HG02763 (cell line): ENCODE data around the gene PROSER2.

Experiments used
- ATAC-seq: cut with Tn5 transposase; IDR thresholded peaks from one replicate; pipeline ENCODE4 v1.9.1; 2021; ENCODE audit warnings: mild to moderate bottlenecking, moderate library complexity; ENCODE audit not compliant: unreplicated experiment

Gene PROSER2

DNA sequence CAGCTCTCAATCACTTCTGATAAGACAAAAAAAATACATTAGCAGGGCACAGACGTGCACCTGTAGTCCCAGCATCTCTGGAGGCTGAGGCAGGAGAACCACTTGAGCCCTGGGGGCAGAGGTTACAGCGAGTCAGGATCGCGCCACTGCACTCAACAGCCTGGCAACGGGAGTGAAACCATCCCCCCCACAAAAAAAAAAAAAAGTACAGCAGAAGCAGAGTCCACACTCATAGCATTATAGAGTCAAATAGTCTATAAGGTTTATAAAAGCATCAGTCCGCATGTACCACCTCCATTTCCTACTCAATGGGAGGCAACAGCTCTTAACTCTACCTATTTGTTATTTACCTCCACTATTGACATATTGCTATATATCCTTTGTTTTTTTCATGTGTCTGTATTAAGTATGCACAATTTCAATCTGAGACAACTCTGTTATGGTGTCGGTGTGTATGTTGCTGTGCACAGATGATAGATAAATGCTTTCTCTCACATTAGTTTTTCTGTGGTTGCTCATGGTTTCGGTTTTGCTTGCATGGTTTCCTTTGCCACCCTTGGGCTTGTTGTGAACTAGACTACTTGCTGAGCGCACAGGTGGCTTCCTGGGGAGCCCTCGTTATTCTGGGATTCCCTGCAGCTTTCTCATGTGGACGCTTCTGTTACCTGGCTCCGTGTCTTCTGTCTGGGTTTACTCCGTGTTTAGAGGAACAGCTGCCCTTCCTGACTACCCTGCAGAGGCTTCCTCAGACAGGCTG lies 40.4 kb downstream of the PROSER2 start:
- ATAC-seq = peak; percentile 86

- ATAC-seq = no peak
Observed at GRCh38 chr10:11864727-11865126, 41.6 kb downstream of the PROSER2 start.

DNA sequence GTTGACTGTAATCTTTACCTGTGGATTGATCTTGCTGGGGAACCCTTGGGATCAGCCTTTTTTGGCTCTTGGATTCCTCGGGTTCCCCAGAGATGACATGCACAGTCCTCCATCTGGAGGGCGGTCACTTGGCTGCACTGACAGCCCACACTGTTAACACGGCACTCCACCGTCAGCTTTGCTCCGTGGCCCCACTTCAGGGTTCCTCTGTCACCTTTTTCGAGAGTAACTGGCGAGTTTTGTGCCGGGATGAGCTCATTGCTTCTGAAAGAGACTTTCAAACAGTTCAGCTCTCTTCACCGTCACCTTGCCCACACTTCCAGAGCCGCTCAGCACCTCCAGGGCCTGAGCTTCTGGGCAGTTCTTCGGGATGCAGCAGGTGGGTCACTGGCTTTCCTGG lies 42.4 kb downstream of the PROSER2 start:
- no peak for ATAC-seq

GRCh38 chr10:11866199-11866925 lies 43.2 kb downstream of the PROSER2 start:
- no peak for ATAC-seq

DNA sequence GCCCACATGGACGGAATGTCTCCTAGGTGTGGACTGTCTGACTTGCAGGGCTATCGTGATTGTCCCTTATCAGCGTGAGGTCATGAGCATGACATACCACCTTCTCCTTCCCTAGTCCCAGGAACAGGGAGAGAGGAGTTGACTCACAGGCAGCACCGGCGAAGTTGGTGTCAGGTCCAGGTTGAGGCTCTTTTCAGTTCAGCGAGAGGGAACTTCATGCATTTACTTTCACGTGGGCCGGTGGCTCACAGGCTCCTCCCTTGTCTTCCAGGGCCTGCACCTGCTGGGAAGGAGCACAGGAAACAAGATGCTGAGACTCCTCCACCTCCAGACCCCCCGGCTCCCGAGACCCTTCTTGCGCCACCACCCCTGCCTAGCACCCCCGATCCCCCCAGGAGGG lies 46.1 kb downstream of the PROSER2 start:
- no peak for ATAC-seq

DNA sequence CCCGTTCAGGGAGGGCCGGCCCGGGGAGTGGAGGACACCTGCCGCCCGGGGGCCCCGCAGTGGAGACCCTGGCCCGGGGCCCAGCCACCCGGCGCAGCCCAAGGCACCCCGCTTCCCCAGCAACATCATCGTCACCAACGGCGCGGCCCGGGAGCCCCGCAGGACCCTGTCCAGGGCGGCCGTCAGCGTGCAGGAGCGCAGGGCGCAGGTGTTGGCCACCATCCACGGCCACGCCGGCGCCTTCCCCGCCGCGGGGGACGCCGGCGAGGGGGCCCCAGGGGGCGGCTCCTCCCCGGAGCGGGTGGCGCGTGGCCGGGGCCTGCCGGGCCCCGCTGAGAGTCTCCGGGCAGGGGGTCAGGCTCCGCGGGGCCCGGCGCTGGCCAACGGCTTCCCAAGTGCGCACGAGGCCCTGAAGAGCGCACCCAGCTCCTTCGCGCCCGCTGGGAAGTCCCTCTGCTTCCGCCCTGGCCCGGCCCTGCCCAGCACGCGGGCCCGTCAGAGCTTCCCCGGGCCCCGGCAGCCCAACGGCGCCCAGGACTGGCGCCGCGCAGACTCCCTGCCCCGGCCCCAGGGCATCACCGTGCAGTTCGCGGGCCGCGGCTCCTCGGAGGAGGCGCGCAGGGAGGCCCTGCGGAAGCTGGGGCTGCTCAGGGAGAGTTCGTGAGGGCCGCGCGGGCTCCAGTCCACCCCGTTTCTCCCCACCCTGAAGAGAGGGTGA lies 46.7 kb downstream of the PROSER2 start:
- no peak for ATAC-seq

- no peak for ATAC-seq
Observed at GRCh38 chr10:11870461-11870780, 47.3 kb downstream of the PROSER2 start.

DNA sequence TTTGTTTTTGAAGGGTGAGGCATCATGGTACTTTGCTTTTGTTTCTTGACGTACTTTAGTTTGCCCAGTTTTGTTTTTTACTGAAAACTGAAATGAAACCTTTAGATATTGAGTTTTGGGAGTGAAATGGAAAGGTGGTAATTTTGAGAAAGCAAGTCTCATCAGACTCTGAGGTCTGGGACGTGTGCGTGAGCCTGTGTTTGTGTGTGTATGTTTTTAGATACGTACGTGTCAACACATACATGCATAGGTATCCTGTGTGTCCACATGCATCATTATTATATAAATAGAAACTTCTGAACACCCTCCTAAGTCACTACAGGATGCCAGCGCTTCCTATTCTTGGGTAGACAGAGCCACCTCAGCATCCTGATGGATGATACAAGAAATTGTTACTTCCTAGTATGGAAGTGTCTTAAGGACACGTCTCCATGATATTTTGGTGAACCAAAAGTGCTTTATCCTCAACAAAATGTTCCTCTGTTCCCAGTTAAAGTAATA lies 47.8 kb downstream of the PROSER2 start:
- ATAC-seq = no peak

- ATAC-seq = no peak
Observed at GRCh38 chr10:11871466-11871865, 48.3 kb downstream of the PROSER2 start.

- no peak for ATAC-seq
Observed at GRCh38 chr10:11874568-11875493, 51.7 kb downstream of the PROSER2 start.

GRCh38 chr10:11875494-11876281 lies 52.5 kb downstream of the PROSER2 start:
- ATAC-seq = no peak

GRCh38 chr10:11876324-11876723 lies 53.2 kb downstream of the PROSER2 start:
- no peak for ATAC-seq

DNA sequence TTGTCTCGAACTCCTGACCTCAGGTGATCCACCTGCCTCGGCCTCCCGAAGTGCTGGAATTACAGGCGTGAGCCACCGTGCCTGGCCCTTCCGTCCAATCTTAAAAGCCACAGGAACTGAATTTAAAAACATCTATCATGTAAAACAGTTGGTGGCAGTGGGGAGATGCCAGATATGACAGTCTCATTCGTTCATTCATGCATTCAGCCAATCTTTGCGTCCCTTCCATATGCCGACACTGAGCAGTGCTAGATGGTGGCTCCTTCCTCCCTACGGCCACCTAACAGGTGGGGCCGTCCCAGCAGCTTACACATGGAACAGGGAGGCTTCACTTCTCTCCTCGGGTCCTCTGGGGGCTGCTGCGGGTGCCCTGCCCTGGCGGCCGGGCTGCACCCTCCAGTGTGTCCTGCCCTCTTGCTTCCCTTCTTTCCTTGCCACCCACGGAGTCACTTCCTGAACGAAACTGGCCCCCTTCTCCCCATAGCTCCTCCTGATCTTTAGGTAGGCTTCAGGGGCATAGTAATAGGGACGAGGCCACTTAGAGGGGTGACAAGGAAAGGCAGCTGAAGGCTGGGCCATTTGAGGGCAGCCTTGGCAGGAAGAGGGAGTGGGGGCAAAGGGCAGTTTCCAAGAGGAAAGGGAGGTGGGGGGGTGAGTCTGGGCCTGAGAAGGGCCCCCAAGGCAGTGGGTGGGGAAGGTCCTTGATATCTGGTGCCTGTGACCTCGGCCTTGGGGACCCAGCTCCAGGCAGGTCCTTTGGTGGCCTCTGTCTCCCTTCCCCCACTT lies 53.8 kb downstream of the PROSER2 start:
- no peak for ATAC-seq

DNA sequence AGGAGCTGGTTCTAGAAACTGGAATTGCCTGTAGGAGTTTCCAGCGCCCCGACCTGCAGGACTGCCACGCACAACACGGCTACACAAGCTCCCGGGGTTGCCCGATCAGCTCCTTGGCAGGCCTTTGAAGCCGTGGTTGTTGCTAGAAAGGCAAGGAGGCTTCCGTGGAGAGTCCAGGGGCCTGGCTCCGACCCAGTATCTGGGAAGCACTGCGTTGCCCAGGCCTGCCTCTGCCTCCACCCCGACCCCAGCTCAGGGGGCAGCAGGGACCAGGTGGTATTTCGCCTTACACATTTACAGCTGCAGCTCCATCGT lies 54.4 kb downstream of the PROSER2 start:
- no peak for ATAC-seq

DNA sequence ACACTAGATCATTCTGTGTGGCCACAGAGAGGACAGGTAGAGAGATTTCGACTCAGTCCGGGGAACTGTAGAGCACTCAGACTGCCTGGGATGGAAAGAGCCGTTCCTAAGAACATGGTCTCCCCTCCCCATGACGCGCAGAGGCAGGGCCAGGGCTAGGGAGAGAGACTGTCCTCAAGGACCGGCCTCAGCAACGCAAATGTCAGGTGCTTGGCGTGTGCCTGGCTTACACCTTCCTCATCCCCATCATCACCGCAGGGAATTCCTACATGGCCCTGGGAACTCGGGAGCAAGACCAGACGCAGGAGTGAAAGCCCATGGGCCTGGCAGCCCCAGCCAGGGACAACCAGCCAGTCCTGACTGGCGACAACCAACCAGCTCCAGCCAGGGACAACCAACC lies 55.6 kb downstream of the PROSER2 start:
- no peak for ATAC-seq

DNA sequence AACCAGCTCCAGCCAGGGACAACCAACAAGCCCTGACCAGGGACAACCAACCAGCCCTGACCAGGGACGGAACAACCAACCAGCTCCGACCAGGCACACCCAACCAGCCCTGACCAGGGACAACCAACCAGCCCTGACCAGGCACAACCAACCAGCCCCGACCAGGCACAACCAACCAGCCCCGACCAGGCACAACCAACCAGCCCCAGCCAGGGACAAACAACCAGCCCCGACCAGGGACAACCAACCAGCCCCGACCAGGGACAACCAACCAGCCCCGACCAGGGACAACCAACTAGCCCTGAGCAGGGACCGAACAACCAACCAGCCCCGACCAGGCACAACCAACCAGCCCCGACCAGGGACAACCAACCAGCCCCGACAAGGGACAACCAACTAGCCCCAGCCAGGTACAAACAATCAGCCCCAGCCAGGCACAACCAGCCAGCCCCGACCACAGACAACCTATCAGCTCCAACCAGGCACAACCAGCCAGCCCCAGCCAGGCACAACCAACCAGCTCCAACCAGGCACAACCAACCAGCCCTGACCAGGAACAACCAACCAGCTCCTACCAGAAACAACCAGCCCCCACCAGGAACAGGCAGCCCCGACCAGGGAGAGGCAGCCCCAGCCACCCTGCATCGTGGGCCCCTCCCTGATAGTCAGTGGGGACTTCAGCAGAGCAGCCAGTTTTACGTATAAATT lies 56.4 kb downstream of the PROSER2 start:
- no peak for ATAC-seq

DNA sequence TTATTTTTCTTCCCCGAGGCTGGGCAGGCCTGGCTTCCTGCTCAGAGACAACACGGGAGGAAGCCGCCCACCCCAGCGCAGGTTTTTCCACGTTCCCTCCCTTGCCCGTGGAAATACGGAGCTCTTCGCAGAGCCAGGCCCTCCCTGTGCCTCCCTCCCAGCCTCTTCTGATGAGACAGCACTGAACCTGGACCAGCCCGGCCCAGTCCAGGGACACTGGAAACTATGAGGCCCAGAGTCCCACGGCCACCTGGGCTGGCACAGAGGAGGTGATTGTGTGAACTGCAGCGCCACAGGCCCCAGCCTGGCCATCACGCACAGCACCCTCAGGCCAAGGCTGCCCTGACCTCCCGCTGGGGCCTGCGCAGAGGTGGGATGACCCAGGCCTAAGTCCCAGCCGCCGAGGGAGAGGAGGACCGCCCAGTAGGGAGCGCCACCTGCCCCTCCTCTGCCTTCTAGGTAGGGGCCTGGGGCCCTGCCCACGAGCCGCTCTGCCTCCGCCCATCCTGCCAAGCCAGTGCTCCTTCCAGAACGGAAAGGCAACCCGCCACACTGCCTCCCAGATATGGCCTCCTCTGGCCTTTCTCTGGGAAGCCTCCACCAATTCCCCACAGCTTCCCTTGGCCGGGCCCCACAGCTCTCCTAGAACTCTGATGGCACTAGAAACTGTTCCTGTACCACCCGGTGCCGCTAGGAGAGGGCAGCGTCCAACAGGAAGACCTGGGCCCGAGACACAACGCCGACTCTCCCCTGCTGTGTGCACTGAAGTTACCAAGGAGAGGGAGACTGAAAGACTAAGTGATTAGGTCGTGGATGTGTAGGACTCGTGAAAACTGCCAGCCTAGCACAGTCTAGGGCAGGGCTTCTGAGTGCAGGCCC lies 57.2 kb downstream of the PROSER2 start:
- no peak for ATAC-seq

DNA sequence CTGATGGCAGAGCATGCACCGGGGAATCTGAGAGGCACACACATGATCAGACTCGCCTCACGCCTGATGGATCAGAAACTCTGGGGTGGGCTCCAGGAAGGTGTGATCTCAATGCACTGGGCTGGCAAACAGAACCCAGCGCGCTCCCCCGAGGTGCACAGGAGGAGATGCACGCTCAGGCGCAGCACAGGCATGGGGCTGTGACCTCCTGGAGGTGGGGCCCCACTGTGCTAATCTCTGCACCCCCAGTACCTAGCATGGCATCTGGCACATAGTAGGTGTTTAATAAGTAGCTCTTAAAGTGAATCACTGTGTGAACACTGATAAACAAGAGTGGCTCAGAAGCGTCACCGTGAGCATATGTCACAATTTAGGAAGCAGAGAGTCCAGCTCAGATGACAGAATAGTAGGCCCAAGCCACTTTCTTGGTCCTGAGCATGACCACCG lies 57.9 kb downstream of the PROSER2 start:
- no peak for ATAC-seq
